GM13976 (cell line): ENCODE data around the gene ARPC2.

Experiments
- DNase-seq: peaks from one replicate; pipeline ENCODE4 v3.0.0; 2012; ENCODE audit warnings: low spot score
- CTCF ChIP-seq: IDR thresholded peaks from 2 replicates; pipeline ENCODE4 v1.5.1; 2012; ENCODE audit warnings: borderline replicate concordance, mild to moderate bottlenecking; ENCODE audit not compliant: insufficient read depth; ENCODE audit errors: extremely low read depth, missing control alignments, control extremely low read depth
- in situ Hi-C: fragments of 300-500 bp; cut with MboI; formaldehyde crosslinking; loops from one replicate; pipeline ENCODE4 v1.12.0; 2022; ENCODE audit warnings: low sequenced_read_pairs, mixed read lengths, inconsistent platforms; ENCODE audit not compliant: unreplicated experiment

The ARPC2 gene

GRCh38 chr2:218298314-218298875 is 81.4 kb downstream of the ARPC2 start:
- in situ Hi-C loops: no loop called here
- TF ChIP-seq CTCF: no peak

GRCh38 chr2:218300141-218300540 is 83.2 kb downstream of the ARPC2 start:
- in situ Hi-C loops: loop anchor here (10.0 kb wide), 1 partner anchor 55 kb away; the partner anchor contains the start of gene CATIP
- no peak for DNase-seq
- no peak for TF ChIP-seq CTCF

More at GRCh38 chr2:218298314-218298875, 81.4 kb downstream of the ARPC2 start:
- no peak for DNase-seq

- DNase-seq: peak; percentile 76
- TF ChIP-seq CTCF: peak; percentile 88
- in situ Hi-C loops: loop anchor here (10.0 kb wide), 1 partner anchor 54 kb away; the partner anchor contains the start of gene CATIP
Observed at GRCh38 chr2:218301176-218301819, 84.3 kb downstream of the ARPC2 start.
